ENCODE measurements around the gene TPTE2. TPM values are rescaled to one million over a fixed set of nuclear protein-coding genes. Genes with fewer than 3 reads are reported as not detected.
"Not testable (repeated sequence)": the region's sequence is repeated elsewhere in the genome, so short reads cannot be mapped to it uniquely, and the experiment has no call there.

Gene TPTE2
- total RNA-seq: not detected

- H3K4me1 ChIP-seq; intact Hi-C loops (cut with DNase I); H3K27me3 ChIP-seq; H3K36me3 ChIP-seq; H3K27ac ChIP-seq; H3K9me3 ChIP-seq; DNase-seq; H3K4me3 ChIP-seq (replicated peaks in 1 of 3): not testable (repeated sequence)
- 89 to 91% methylated on average over 29 to 32 of the region's 32 CpGs for WGBS, 2 donors
Observed at GRCh38 chr13:19561127-19561582, at the start of gene TPTE2. TSS of gene TPTE2 (minus strand) at chr13:19561532. CDS start at chr13:19503234, 58,298 bp downstream.

GRCh38 chr13:19607523-19608078 lies 46.3 kb upstream of the TPTE2 start:
- no peaks in the 10 kb centered on the region for H3K36me3 ChIP-seq
- H3K4me1 ChIP-seq: peaks cover 0 to under 1% of the 10 kb centered on the region in 2 donors
- intact Hi-C loops (cut with DNase I): no loop called here
- 96 to 98% methylated on average over 10 of the region's 10 CpGs for WGBS, 2 donors
- H3K27me3 ChIP-seq: no peaks in the 10 kb centered on the region
- no peak for TF ChIP-seq CTCF (IDR thresholded peaks at IDR 0.05)
- no peak for TF ChIP-seq POLR2A (IDR thresholded peaks at IDR 0.05)
- DNase-seq: no peak
- no peak overlapping the region for H3K27ac ChIP-seq
- H3K4me3 ChIP-seq (replicated peaks in 1 of 3): no peak overlapping the region
- no peaks in the 10 kb centered on the region for H3K9me3 ChIP-seq

GRCh38 chr13:19606737-19607136 lies 45.4 kb upstream of the TPTE2 start:
- H3K9me3 ChIP-seq: no peaks in the 10 kb centered on the region
- TF ChIP-seq POLR2A (IDR thresholded peaks at IDR 0.05) (no peak), CTCF (IDR thresholded peaks at IDR 0.05) (no peak)
- H3K27me3 ChIP-seq: no peaks in the 10 kb centered on the region
- H3K27ac ChIP-seq: no peak overlapping the region
- 90 to 94% methylated on average over 2 of the region's 2 CpGs for WGBS, 2 donors
- no peak for DNase-seq
- intact Hi-C loops (cut with DNase I): no loop called here
- no peaks in the 10 kb centered on the region for H3K36me3 ChIP-seq
- H3K4me3 ChIP-seq (replicated peaks in 1 of 3): no peak overlapping the region
- H3K4me1 ChIP-seq: peaks cover 0 to 5% of the 10 kb centered on the region in 2 donors

GRCh38 chr13:19606152-19606551 lies 44.8 kb upstream of the TPTE2 start:
- no peak for DNase-seq
- H3K4me1 ChIP-seq: peaks cover 0 to 5% of the 10 kb centered on the region in 2 donors
- no peak for TF ChIP-seq CTCF (IDR thresholded peaks at IDR 0.05)
- no peak for TF ChIP-seq POLR2A (IDR thresholded peaks at IDR 0.05)
- H3K9me3 ChIP-seq: no peaks in the 10 kb centered on the region
- no peaks in the 10 kb centered on the region for H3K36me3 ChIP-seq
- H3K27me3 ChIP-seq: no peaks in the 10 kb centered on the region
- no peak overlapping the region for H3K4me3 ChIP-seq (replicated peaks in 1 of 3)
- no peak overlapping the region for H3K27ac ChIP-seq
- intact Hi-C loops (cut with DNase I): no loop called here

GRCh38 chr13:19605161-19605955 lies 44.0 kb upstream of the TPTE2 start:
- no peak overlapping the region for H3K4me3 ChIP-seq (replicated peaks in 1 of 3)
- 93 to 96% methylated on average over 7 of the region's 7 CpGs for WGBS, 2 donors
- H3K27me3 ChIP-seq: no peaks in the 10 kb centered on the region
- H3K36me3 ChIP-seq: no peaks in the 10 kb centered on the region
- TF ChIP-seq CTCF (IDR thresholded peaks at IDR 0.05) (no peak), POLR2A (IDR thresholded peaks at IDR 0.05) (no peak)
- H3K27ac ChIP-seq: no peak overlapping the region
- H3K4me1 ChIP-seq: peaks cover 0 to 5% of the 10 kb centered on the region in 2 donors
- H3K9me3 ChIP-seq: no peaks in the 10 kb centered on the region
- no peak for DNase-seq
- intact Hi-C loops (cut with DNase I): no loop called here
